ENCODE measurements around the gene CNDP2.

DNA sequence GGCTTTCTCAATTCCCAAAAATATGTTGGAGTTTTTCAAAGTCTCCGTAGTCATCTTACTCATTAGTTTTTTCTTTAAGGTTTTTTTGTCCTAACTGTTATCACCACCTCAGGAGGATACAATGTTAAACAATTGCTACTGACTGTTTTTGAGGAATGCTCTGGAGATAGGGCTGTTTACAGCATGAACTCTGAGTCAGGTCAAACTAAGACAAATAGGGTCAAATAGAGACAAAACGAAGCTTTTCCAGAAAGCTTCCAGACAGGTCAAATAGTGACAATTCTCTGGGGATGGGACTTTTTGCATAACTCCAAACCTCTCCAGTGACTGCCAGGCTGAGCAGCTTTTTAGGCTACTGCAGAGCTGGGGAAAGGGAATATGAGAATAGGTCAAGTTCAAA lies 23.9 kb upstream of the CNDP2 start:
- TF ChIP-seq, protein P1, sequence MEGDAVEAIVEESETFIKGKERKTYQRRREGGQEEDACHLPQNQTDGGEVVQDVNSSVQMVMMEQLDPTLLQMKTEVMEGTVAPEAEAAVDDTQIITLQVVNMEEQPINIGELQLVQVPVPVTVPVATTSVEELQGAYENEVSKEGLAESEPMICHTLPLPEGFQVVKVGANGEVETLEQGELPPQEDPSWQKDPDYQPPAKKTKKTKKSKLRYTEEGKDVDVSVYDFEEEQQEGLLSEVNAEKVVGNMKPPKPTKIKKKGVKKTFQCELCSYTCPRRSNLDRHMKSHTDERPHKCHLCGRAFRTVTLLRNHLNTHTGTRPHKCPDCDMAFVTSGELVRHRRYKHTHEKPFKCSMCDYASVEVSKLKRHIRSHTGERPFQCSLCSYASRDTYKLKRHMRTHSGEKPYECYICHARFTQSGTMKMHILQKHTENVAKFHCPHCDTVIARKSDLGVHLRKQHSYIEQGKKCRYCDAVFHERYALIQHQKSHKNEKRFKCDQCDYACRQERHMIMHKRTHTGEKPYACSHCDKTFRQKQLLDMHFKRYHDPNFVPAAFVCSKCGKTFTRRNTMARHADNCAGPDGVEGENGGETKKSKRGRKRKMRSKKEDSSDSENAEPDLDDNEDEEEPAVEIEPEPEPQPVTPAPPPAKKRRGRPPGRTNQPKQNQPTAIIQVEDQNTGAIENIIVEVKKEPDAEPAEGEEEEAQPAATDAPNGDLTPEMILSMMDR (IDR thresholded peaks at IDR 0.05; ENCODE audit: low read depth, low read length, poor library complexity, severe bottlenecking) = no peak
- no peak for TF ChIP-seq EZH2phosphoT487 (IDR thresholded peaks at IDR 0.05; ENCODE audit: borderline replicate concordance, low read length)

Data from DOHH2 (cell line).